ENCODE results near the gene GPR158. TPM values are rescaled to one million over a fixed set of nuclear protein-coding genes. Genes with fewer than 3 reads are reported as not detected.

GPR158 gene
- total RNA-seq, 1 experiment from 2014 or later: 0.24 TPM

GRCh38 chr10:25178411-25178810 is 3.6 kb downstream of the GPR158 start:
- H2AK5ac ChIP-seq (ENCODE audit: insufficient read length, low read length): no peak overlapping the region
- Mint-ChIP-seq H3K9me3 (no peaks in the 10 kb centered on the region; a peak in 1 of 5 replicates), H3K4me3 (no peak overlapping the region), H3K27ac (no peak overlapping the region), H3K27me3 (ENCODE audit: low read depth) (peaks cover 48% of the 10 kb centered on the region), H3K4me1 (peaks cover 13 to 15% of the 10 kb centered on the region in 2 experiments), H3K36me3 (ENCODE audit: insufficient read depth in 1 of 3, low read depth in 3 of 3) (no peaks in the 10 kb centered on the region; a peak in 1 of 7 replicates)
- H2AFZ ChIP-seq (ENCODE audit: low read length): no peak overlapping the region
- no peak overlapping the region for H3K4ac ChIP-seq (ENCODE audit: low read depth, low read length)
- H3K27ac ChIP-seq (ENCODE audit: insufficient read length, low read depth, low read length): no peak overlapping the region
- H2BK12ac ChIP-seq (ENCODE audit: insufficient read length, low read depth, low read length): no peak overlapping the region
- H3K23ac ChIP-seq (ENCODE audit: insufficient read length, low read depth, low read length): no peak overlapping the region
- H3K79me1 ChIP-seq (ENCODE audit: insufficient read depth, low read depth, low read length, poor library complexity, severe bottlenecking): no peaks in the 10 kb centered on the region
- H3K9me3 ChIP-seq (ENCODE audit: control insufficient read depth, low read depth, low read length): no peaks in the 10 kb centered on the region
- no peak overlapping the region for H3K18ac ChIP-seq (ENCODE audit: insufficient read length, low read depth, low read length)
- no peak overlapping the region for H4K91ac ChIP-seq (ENCODE audit: insufficient read length, low read depth, low read length)
- TF ChIP-seq, protein P1, sequence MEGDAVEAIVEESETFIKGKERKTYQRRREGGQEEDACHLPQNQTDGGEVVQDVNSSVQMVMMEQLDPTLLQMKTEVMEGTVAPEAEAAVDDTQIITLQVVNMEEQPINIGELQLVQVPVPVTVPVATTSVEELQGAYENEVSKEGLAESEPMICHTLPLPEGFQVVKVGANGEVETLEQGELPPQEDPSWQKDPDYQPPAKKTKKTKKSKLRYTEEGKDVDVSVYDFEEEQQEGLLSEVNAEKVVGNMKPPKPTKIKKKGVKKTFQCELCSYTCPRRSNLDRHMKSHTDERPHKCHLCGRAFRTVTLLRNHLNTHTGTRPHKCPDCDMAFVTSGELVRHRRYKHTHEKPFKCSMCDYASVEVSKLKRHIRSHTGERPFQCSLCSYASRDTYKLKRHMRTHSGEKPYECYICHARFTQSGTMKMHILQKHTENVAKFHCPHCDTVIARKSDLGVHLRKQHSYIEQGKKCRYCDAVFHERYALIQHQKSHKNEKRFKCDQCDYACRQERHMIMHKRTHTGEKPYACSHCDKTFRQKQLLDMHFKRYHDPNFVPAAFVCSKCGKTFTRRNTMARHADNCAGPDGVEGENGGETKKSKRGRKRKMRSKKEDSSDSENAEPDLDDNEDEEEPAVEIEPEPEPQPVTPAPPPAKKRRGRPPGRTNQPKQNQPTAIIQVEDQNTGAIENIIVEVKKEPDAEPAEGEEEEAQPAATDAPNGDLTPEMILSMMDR (conservative IDR thresholded peaks at IDR 0.05): no peak
- no peak overlapping the region for H2BK20ac ChIP-seq (ENCODE audit: low read depth, low read length, poor library complexity, severe bottlenecking)
- no peak overlapping the region for H3K14ac ChIP-seq (ENCODE audit: insufficient read depth, low read length)
- H3K79me2 ChIP-seq (ENCODE audit: insufficient read depth, low read length): no peaks in the 10 kb centered on the region
- no peak overlapping the region for H3K9ac ChIP-seq (ENCODE audit: extremely low read depth, insufficient read length, low read length)
- H3K4me2 ChIP-seq (ENCODE audit: insufficient read depth, insufficient read length, low read length): no peak overlapping the region
- H3K56ac ChIP-seq (ENCODE audit: insufficient read length, low read depth, low read length): no peak overlapping the region
- no peak overlapping the region for H3T11ph ChIP-seq (ENCODE audit: low read length)
- peaks cover 8% of the 10 kb centered on the region; the same call in 1 of the 2 replicates for H3K27me3 ChIP-seq (ENCODE audit: insufficient read depth, low read length)
- no peak overlapping the region for H4K8ac ChIP-seq (replicated peaks; ENCODE audit: insufficient read length, low read depth, low read length)
- peaks cover 22% of the 10 kb centered on the region for H3K23me2 ChIP-seq (ENCODE audit: insufficient read length, low read depth, low read length, poor library complexity, severe bottlenecking)
- no peaks in the 10 kb centered on the region for H4K20me1 ChIP-seq (ENCODE audit: control insufficient read depth, insufficient read depth, insufficient read length)
- DNase-seq: no peak
- no peak overlapping the region for H2BK5ac ChIP-seq (ENCODE audit: insufficient read length, low read length)
- H4K5ac ChIP-seq (ENCODE audit: insufficient read length, low read depth, low read length): no peak overlapping the region
- no peak overlapping the region for H2BK120ac ChIP-seq (ENCODE audit: low read depth, low read length, poor library complexity, severe bottlenecking)
- H3K4me1 ChIP-seq (ENCODE audit: insufficient read depth, low read length): no peaks in the 10 kb centered on the region
- no peak overlapping the region for H2BK15ac ChIP-seq (ENCODE audit: low read depth, low read length)
